Pancreas (tissue), 10 donors: ENCODE results near the gene ASB5. TPM values are rescaled to one million over a fixed set of nuclear protein-coding genes. Genes with fewer than 3 reads are reported as not detected.
"Not testable (repeated sequence)": the region's sequence is repeated elsewhere in the genome, so short reads cannot be mapped to it uniquely, and the experiment has no call there.

Experiments
- ATAC-seq, 4 donors: fragments of 200-7000 bp; cut with Tn5 transposase; one replicate each; pipeline versions ENCODE4 v1.8.0 to v1.9.1; 2020; ENCODE audit warnings: mild to moderate bottlenecking in 4 of 4, moderate library complexity in 4 of 4
- DNase-seq, 6 donors: peaks; one replicate each; pipeline ENCODE4 v3.0.0-alpha.2; 2020
- FAIRE-seq: peaks from 2 replicates; lab custom pipeline; 2012; peaks lifted over from hg19 to GRCh38; lab: Jason Lieb, UNC
- H3K27ac ChIP-seq, 4 donors: fragments of 200-600 bp; sonication (generic); 1 replicate in 3 of 4; 2 replicates in 1 of 4; pipeline versions ENCODE4 v1.5.0 to v1.8.0; 2020
- H3K27me3 ChIP-seq, 4 donors: fragments of 200-600 bp; one replicate each; pipeline ENCODE4 v1.8.0; 2021
- H3K36me3 ChIP-seq, 3 donors: fragments of 200-600 bp; sonication (generic) in 1 of 3; one replicate each; pipeline versions ENCODE4 v1.5.0 to v1.8.0; 2020 to 2021
- H3K4me1 ChIP-seq, 3 donors: fragments of 200-600 bp; one replicate each; pipeline ENCODE4 v1.8.0; 2021
- H3K4me3 ChIP-seq, 4 donors: fragments of 200-600 bp; sonication (generic) in 2 of 4; one replicate each; pipeline versions ENCODE4 v1.5.0 to v1.8.0; 2020 to 2021
- H3K9me3 ChIP-seq, 4 donors: fragments of 200-600 bp; one replicate each; pipeline ENCODE4 v1.8.0; 2021
- CTCF ChIP-seq, 4 donors: fragments of 200-600 bp; sonication (generic) in 3 of 4; IDR thresholded peaks; one replicate each; pipeline versions ENCODE4 v1.5.0 to v1.8.0; 2021; ENCODE audit warnings: antibody characterized with exemption in 4 of 4
- WGBS, 2 donors: extraction: QIAGEN DNeasy Blood & Tissue Kit; methylation state at CpG; one replicate each; pipeline ENCODE4 v1.1.7; 2013; 5-methylcytosine and 5-hydroxymethylcytosine counted together
- intact Hi-C, 3 donors: fragments of 100-400 bp; cut with DNase I; formaldehyde crosslinking; loops; one replicate each; pipeline versions ENCODE4 v1.11.1 to v1.14.2; 2022
- polyA plus RNA-seq, 2 donors: library from polyadenylated mRNA; stranded (reverse); fragments of 200-250 nt; gene quantifications; one replicate each; pipeline ENCODE4 v1.2.3, GENCODE V29; 2013
- total RNA-seq, 6 donors: library from RNA; stranded (reverse); fragmentation: NEBNext Ultra II Directional in 4 of 6; extraction: Animal tissue kit (Norgen Biotek cat#: 25700) in 4 of 6; gene quantifications; one replicate each; pipeline versions ENCODE4 v1.2.1 to v1.2.4, GENCODE V29; 2021 to 2023
- donor health status: healthy with polysubstance abuse.
- donor health status: DM: no; HTN: no; CAD: no; lungs with moderate emphysema.
- donor health status: DM: no; HTN: no; CAD: no.
- donor health status: control.
- donor health status: control.
- donor health status: Bipolar disorder and iron deficiency.
- donor health status: DM: yes; HTN: yes; CAD: no.
- donor health status: DM: no; HTN: no; CAD: no.
- donor health status: DM: no; HTN: no; CAD: no.
- donor health status: DM: yes; HTN: yes; CAD: no.

Gene ASB5
- total and polyA plus RNA-seq, 8 donors = 0.08 to 0.38 TPM; not detected in 6

DNA sequence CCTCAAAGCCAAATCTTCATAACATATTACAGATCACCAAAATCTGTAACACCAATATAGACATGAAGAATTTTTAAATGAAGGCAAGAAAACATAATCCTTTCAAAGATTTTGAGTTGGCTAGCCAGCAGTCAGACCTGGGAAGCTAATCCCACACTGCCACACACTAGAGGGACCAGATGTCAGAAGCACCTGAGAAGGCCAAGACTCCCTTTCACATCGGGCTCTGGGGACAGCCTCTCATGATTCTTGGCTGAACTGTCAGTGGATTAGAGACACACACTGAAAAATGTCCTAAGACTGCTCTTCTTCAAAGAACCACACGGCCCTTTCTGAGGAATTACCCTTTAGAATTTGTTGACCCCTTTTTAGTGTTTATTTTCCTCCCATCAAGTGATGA lies 45.5 kb downstream of the ASB5 start:
- ATAC-seq (no peak), FAIRE-seq (no peak), DNase-seq (no peak)
- Histone ChIP-seq H3K27me3 (no peaks in the 10 kb centered on the region), H3K4me3 (no peak overlapping the region), H3K9me3 (no peaks in the 10 kb centered on the region), H3K4me1 (no peaks in the 10 kb centered on the region), H3K27ac (no peak overlapping the region), H3K36me3 (no peaks in the 10 kb centered on the region)
- 67 to 80% methylated on average over 2 of the region's 2 CpGs for WGBS, 2 donors
- no peak for TF ChIP-seq CTCF (IDR thresholded peaks at IDR 0.05)
- intact Hi-C loops = no loop called here

DNA sequence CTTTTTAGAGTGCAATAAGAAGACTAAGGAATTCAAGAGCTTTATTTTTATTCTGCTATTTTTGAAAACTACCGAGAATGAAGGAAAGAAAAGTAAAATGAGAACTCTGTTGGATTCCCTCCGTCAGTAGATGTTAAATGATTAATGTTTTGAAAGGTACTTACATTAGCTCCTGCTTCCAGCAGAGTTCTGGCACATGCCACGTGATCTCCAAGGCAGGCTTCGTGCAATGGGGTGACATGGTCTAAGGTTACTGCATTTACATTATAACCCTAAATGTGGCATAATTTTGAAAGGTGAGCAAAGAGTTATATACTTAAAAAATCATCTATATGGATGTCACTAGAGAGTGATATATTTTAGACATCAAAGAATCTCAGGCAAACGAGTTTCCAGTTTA lies 46.9 kb downstream of the ASB5 start:
- no peak overlapping the region for H3K27ac ChIP-seq
- ATAC-seq (no peak), DNase-seq (no peak), FAIRE-seq (no peak)
- no peak for TF ChIP-seq CTCF (IDR thresholded peaks at IDR 0.05)
- no peaks in the 10 kb centered on the region for H3K9me3 ChIP-seq
- WGBS, 2 donors = 41 to 47% methylated on average over 5 of the region's 5 CpGs
- intact Hi-C loops = no loop called here
- H3K4me3 ChIP-seq = no peak overlapping the region
- no peaks in the 10 kb centered on the region for H3K27me3 ChIP-seq
- H3K4me1 ChIP-seq = no peaks in the 10 kb centered on the region
- no peaks in the 10 kb centered on the region for H3K36me3 ChIP-seq

- no peak for DNase-seq
- intact Hi-C loops = no loop called here
- Histone ChIP-seq H3K9me3 (no peaks in the 10 kb centered on the region), H3K36me3 (no peaks in the 10 kb centered on the region), H3K4me3 (no peak overlapping the region), H3K27me3 (no peaks in the 10 kb centered on the region), H3K27ac (no peak overlapping the region), H3K4me1 (no peaks in the 10 kb centered on the region)
- no peak for ATAC-seq
- no peak for TF ChIP-seq CTCF (IDR thresholded peaks at IDR 0.05)
- WGBS, 2 donors = 61 to 73% methylated on average over 2 of the region's 2 CpGs
- FAIRE-seq = no peak
Measured at GRCh38 chr4:176217510-176217909, 51.5 kb downstream of the ASB5 start.

DNA sequence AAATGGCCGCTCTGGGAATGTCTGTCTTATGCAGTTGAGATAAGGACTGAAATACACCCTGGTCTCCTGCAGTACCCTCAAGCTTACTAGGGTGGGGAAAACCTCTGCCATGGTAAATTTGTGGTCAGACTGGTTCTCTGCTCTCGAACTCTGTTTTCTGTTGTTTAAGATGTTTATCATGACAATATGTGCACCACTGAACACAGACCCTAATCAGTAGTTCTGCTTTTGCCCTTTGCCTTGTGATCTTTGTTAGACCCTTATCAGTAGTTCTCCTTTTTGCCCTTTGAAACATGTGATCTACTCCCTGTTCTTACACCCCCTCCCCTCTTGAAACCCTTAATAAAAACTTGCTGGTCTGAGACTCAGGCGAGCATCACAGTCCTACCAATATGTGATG lies 56.7 kb downstream of the ASB5 start:
- H3K27me3 ChIP-seq, DNase-seq, FAIRE-seq, intact Hi-C loops, H3K4me1 ChIP-seq, H3K36me3 ChIP-seq, H3K4me3 ChIP-seq, H3K27ac ChIP-seq, H3K9me3 ChIP-seq, ATAC-seq: not testable (repeated sequence)
- WGBS, 2 donors = 69 to 89% methylated on average over 3 of the region's 3 CpGs

DNA sequence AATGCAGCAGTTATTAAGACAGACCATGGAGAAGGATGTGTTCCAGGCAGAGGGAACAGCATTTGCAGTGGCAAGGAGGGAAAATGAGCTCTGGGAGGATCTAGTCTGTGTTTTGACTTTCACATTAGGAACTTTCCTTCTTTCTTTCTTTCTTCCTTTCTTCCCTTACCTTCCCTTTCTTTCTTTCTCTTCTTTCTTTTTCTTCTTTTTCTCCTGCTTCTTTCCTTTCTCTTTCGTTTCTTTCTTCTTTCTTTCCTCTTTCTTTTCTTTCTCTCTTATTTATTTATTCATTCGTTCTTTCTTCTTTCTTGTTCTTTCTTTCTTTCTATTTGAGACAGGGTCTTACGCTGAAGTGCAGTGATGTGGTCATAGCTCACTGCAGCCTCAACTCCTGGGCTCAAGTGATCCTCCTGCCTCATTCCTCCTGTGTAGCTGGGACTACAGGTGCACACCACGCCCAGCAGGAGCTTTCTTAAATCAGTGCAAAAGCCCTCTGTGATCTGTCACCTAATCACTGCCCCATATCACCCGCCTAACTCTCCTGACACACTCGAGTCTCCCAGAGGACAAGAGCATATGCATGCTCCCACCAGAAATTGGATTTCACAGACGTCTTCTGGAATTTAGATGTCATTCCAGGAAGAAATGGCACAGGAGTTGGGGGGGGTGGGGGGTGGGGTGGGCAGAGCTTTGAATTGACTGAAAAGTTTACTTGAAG lies 58.3 kb downstream of the ASB5 start:
- TF ChIP-seq CTCF (IDR thresholded peaks at IDR 0.05) = no peak
- H3K9me3 ChIP-seq = no peaks in the 10 kb centered on the region
- WGBS, 2 donors = 50 to 65% methylated on average over 7 of the region's 7 CpGs
- FAIRE-seq (no peak), ATAC-seq (no peak), DNase-seq (no peak)
- no peaks in the 10 kb centered on the region for H3K36me3 ChIP-seq
- H3K27ac ChIP-seq = no peak overlapping the region
- no peaks in the 10 kb centered on the region for H3K27me3 ChIP-seq
- intact Hi-C loops = no loop called here
- H3K4me1 ChIP-seq = no peaks in the 10 kb centered on the region
- no peak overlapping the region for H3K4me3 ChIP-seq
